OCI-LY7 (cell line): Measurements from ENCODE around the gene TULP4.

ENCODE experiments used
- EZH2phosphoT487 ChIP-seq: fragments of 200-600 bp; sonication (generic); IDR thresholded peaks from 2 replicates; pipeline ENCODE4 v1.6.1; 2018; ENCODE audit warnings: low read depth, borderline replicate concordance, mild to moderate bottlenecking, mixed run types, antibody characterized with exemption, low read length, moderate library complexity, mixed read lengths
- TF ChIP-seq, protein P1 (sequence below): fragments of 200-600 bp; sonication (generic); conservative IDR thresholded peaks from 2 replicates; pipeline ENCODE4 v1.5.1; 2014; ENCODE audit warnings: mild to moderate bottlenecking, antibody characterized with exemption, low read length, moderate library complexity, mixed read lengths

DNA sequence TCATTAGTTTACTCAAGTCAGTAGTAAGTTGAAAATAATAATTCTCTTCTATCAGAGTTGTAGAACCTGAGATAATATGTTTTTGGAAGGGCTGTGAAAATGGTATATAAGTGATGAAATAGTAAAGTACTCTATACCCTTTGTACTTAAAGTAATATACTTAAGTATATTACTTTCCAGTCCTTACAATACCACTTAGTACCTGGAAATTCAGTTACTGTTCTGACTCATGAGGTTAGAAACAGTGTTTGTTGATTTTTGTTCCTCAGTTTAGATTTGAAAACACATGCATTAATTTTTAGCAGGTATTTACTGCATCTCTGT lies 10.1 kb downstream of the TULP4 start:
- TF ChIP-seq, protein P1, sequence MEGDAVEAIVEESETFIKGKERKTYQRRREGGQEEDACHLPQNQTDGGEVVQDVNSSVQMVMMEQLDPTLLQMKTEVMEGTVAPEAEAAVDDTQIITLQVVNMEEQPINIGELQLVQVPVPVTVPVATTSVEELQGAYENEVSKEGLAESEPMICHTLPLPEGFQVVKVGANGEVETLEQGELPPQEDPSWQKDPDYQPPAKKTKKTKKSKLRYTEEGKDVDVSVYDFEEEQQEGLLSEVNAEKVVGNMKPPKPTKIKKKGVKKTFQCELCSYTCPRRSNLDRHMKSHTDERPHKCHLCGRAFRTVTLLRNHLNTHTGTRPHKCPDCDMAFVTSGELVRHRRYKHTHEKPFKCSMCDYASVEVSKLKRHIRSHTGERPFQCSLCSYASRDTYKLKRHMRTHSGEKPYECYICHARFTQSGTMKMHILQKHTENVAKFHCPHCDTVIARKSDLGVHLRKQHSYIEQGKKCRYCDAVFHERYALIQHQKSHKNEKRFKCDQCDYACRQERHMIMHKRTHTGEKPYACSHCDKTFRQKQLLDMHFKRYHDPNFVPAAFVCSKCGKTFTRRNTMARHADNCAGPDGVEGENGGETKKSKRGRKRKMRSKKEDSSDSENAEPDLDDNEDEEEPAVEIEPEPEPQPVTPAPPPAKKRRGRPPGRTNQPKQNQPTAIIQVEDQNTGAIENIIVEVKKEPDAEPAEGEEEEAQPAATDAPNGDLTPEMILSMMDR, result no peak
- TF ChIP-seq EZH2phosphoT487, result no peak
